Neural progenitor cell (in vitro differentiated cells): Measurements from ENCODE around the gene CFL1.

Experiments
- CTCF ChIP-seq: fragments of 200-600 bp; sonication (generic); IDR thresholded peaks from 2 replicates; pipeline ENCODE4 v1.5.1; 2017; ENCODE audit warnings: antibody characterized with exemption, mild to moderate bottlenecking
- EZH2 ChIP-seq: fragments of 200-600 bp; sonication (generic); IDR thresholded peaks from 2 replicates; pipeline ENCODE4 v1.6.1; 2017; ENCODE audit warnings: antibody characterized with exemption, mild to moderate bottlenecking, moderate library complexity

- TF ChIP-seq CTCF (no peak), EZH2 (no peak)
Observed at GRCh38 chr11:65808744-65809341, 49.1 kb downstream of the CFL1 start.
